SU-DHL-6 (cell line): Measurements from ENCODE around the gene RASGRP2.

Source experiments
- H2AFZ ChIP-seq: fragments of 200-600 bp; sonication (generic); 2 replicates; pipeline ENCODE4 v1.6.1; 2014; ENCODE audit warnings: low read depth, mild to moderate bottlenecking, moderate library complexity, mixed read lengths, antibody characterized with exemption, low read length; ENCODE audit not compliant: severe bottlenecking
- H3F3A ChIP-seq: fragments of 200-600 bp; shearing (Covaris generic); 2 replicates; pipeline ENCODE4 v1.6.0; 2016; ENCODE audit warnings: antibody characterized with exemption, mild to moderate bottlenecking; ENCODE audit not compliant: insufficient read depth
- H3K27ac ChIP-seq: fragments of 200-600 bp; sonication (generic); 2 replicates; pipeline ENCODE4 v1.5.1; 2016; ENCODE audit warnings: low read depth, mild to moderate bottlenecking, low read length, moderate library complexity, mixed read lengths
- H3K27me3 ChIP-seq: fragments of 200-600 bp; sonication (generic), shearing (Covaris generic); 2 replicates; pipeline ENCODE4 v1.6.0; 2014; ENCODE audit warnings: mild to moderate bottlenecking, low read length
- H3K36me3 ChIP-seq: fragments of 200-600 bp; sonication (generic); 2 replicates; pipeline ENCODE4 v1.6.1; 2014; ENCODE audit warnings: mild to moderate bottlenecking, low read length, mixed read lengths
- H3K4me2 ChIP-seq: fragments of 300-600, 200-600 bp; shearing (Covaris generic), sonication (generic); 2 replicates; pipeline ENCODE4 v1.6.0; 2014; ENCODE audit warnings: low read length, low read depth, mild to moderate bottlenecking; ENCODE audit not compliant: poor library complexity, severe bottlenecking
- H3K4me3 ChIP-seq: fragments of 200-600 bp; sonication (generic); 2 replicates; pipeline ENCODE4 v1.5.1; 2014; ENCODE audit warnings: antibody characterized with exemption, low read length, mild to moderate bottlenecking, mixed read lengths; ENCODE audit not compliant: insufficient read depth, poor library complexity, severe bottlenecking
- H3K79me2 ChIP-seq: fragments of 200-600 bp; sonication (generic); 2 replicates; pipeline ENCODE4 v1.6.1; 2014; ENCODE audit warnings: mild to moderate bottlenecking, low read length, moderate library complexity; ENCODE audit not compliant: insufficient read depth
- H3K9ac ChIP-seq: fragments of 200-600 bp; sonication (generic); 2 replicates; pipeline ENCODE4 v1.7.0; 2014; ENCODE audit warnings: mild to moderate bottlenecking, low read length
- H3K9me2 ChIP-seq: fragments of 200-600 bp; sonication (generic); replicated peaks from 2 replicates; pipeline ENCODE4 v1.6.1; 2014; ENCODE audit warnings: low read length; ENCODE audit not compliant: insufficient read depth
- H3K9me3 ChIP-seq: fragments of 200-600 bp; sonication (generic); 2 replicates; pipeline ENCODE4 v1.6.1; 2014; ENCODE audit warnings: low read length, mixed read lengths; ENCODE audit not compliant: insufficient read depth
- H4K20me1 ChIP-seq: fragments of 200-600 bp; sonication (generic); 2 replicates; pipeline ENCODE4 v1.6.1; 2014; ENCODE audit warnings: low read depth, mild to moderate bottlenecking, antibody characterized with exemption, low read length, moderate library complexity, mixed read lengths
- CTCF ChIP-seq: fragments of 200-600 bp; sonication (generic); IDR thresholded peaks from one replicate; pipeline ENCODE4 v1.5.1; 2017; ENCODE audit warnings: antibody characterized with exemption, mild to moderate bottlenecking, low read length, moderate library complexity; ENCODE audit not compliant: insufficient read depth, poor library complexity, severe bottlenecking
- EZH2phosphoT487 ChIP-seq: fragments of 200-600 bp; sonication (generic), shearing (Covaris generic); conservative IDR thresholded peaks from 2 replicates; pipeline ENCODE4 v1.6.1; 2018; ENCODE audit warnings: mild to moderate bottlenecking, antibody characterized with exemption, low read length, moderate library complexity, mixed read lengths

Gene RASGRP2

GRCh38 chr11:64685536-64685935 is 58.4 kb downstream of the RASGRP2 start:
- H3K4me3 ChIP-seq: no peak overlapping the region
- H3K27ac ChIP-seq: no peak overlapping the region
- TF ChIP-seq EZH2phosphoT487: no peak
- H3K4me2 ChIP-seq: no peak overlapping the region
- H3K79me2 ChIP-seq: no peaks in the 10 kb centered on the region
- H3K36me3 ChIP-seq: no peaks in the 10 kb centered on the region
- H2AFZ ChIP-seq: no peak overlapping the region
- H3K9me3 ChIP-seq: no peaks in the 10 kb centered on the region
- H3K9me2 ChIP-seq: no peaks in the 10 kb centered on the region
- H3F3A ChIP-seq: no peaks in the 10 kb centered on the region
- H3K27me3 ChIP-seq: no peaks in the 10 kb centered on the region
- H3K9ac ChIP-seq: no peak overlapping the region
- H4K20me1 ChIP-seq: no peaks in the 10 kb centered on the region

DNA sequence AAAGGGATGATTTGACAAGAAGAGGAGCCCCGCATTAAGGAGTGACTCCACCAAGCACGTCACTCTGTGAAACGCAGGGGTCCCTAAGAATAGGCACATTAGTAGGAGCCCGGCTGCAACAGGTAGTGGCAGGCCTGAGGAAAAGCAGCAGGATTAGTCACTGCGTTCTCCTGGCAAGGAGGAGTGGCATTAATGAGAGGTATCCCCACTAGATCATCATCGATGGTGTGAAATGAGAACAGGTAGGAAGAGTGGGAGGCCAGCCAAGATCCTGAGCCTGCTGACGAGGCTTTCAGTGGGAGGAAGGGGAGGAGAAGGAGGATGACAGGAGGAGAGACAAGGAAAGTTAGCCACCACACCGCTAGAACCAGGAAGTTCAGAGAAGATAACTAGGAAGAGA is 59.6 kb downstream of the RASGRP2 start:
- Histone ChIP-seq H3K4me2 (no peak overlapping the region), H2AFZ (no peak overlapping the region), H3K27ac (no peak overlapping the region), H3K27me3 (no peaks in the 10 kb centered on the region), H3K79me2 (no peaks in the 10 kb centered on the region), H3K4me3 (no peak overlapping the region), H3K36me3 (no peaks in the 10 kb centered on the region), H3F3A (no peaks in the 10 kb centered on the region), H3K9me2 (no peaks in the 10 kb centered on the region), H3K9ac (no peak overlapping the region), H3K9me3 (no peaks in the 10 kb centered on the region), H4K20me1 (no peaks in the 10 kb centered on the region)
- no peak for TF ChIP-seq EZH2phosphoT487
- TF ChIP-seq CTCF: no peak

GRCh38 chr11:64681171-64681570 is 62.8 kb downstream of the RASGRP2 start:
- Histone ChIP-seq H3K79me2 (no peaks in the 10 kb centered on the region), H3K9ac (no peak overlapping the region), H2AFZ (no peak overlapping the region), H3K4me2 (no peak overlapping the region), H3F3A (no peaks in the 10 kb centered on the region), H4K20me1 (no peaks in the 10 kb centered on the region), H3K36me3 (no peaks in the 10 kb centered on the region), H3K27ac (no peak overlapping the region), H3K27me3 (no peaks in the 10 kb centered on the region), H3K9me3 (no peaks in the 10 kb centered on the region), H3K4me3 (no peak overlapping the region), H3K9me2 (no peaks in the 10 kb centered on the region)
- TF ChIP-seq CTCF (no peak), EZH2phosphoT487 (no peak)

DNA sequence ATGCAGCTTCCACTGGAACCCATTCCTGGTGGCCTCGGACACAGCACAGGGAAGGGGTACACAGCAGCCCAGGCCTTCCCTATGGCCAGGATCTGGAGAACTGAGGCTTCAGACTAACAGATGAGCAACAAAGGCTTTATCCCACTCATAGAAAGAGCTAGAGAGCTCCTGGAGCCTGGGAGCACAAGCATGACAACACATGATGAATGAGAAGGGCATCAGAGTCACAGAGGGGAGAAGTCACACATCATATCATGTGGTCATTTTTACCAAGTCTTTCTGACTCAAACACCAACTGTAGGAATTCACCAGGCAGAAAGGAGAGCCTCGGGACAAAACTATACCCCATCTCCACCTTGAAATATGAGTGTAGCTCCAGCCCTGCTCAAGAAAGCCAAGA is 64.1 kb downstream of the RASGRP2 start:
- H3K4me3 ChIP-seq: no peak overlapping the region
- no peaks in the 10 kb centered on the region for H3K36me3 ChIP-seq
- no peaks in the 10 kb centered on the region for H3K9me2 ChIP-seq
- no peak overlapping the region for H3K27ac ChIP-seq
- no peaks in the 10 kb centered on the region for H3F3A ChIP-seq
- no peaks in the 10 kb centered on the region for H3K27me3 ChIP-seq
- no peak overlapping the region for H2AFZ ChIP-seq
- no peaks in the 10 kb centered on the region for H3K9me3 ChIP-seq
- TF ChIP-seq CTCF: no peak
- TF ChIP-seq EZH2phosphoT487: no peak
- H3K9ac ChIP-seq: no peak overlapping the region
- no peak overlapping the region for H3K4me2 ChIP-seq
- no peaks in the 10 kb centered on the region for H3K79me2 ChIP-seq
- no peaks in the 10 kb centered on the region for H4K20me1 ChIP-seq
